Breast epithelium (tissue), 4 donors: ENCODE measurements around the gene EEPD1. TPM values are rescaled to one million over a fixed set of nuclear protein-coding genes. Genes with fewer than 3 reads are reported as not detected.
"Not testable (repeated sequence)": the region's sequence is repeated elsewhere in the genome, so short reads cannot be mapped to it uniquely, and the experiment has no call there.

Source experiments
- DNase-seq, 2 donors: peaks; one replicate each; pipeline ENCODE4 v3.0.0-alpha.2; 2019; ENCODE audit warnings: low spot score in 2 of 2
- H3K27ac ChIP-seq, 2 donors: fragments of 200-600 bp; sonication (generic) in 1 of 2; one replicate each; pipeline ENCODE4 v1.5.1; 2016 to 2019; ENCODE audit warnings: mild to moderate bottlenecking in 1 of 2
- H3K27me3 ChIP-seq, 2 donors: fragments of 200-600 bp; sonication (generic) in 1 of 2; one replicate each; pipeline versions ENCODE4 v1.5.1 to v1.6.0; 2017 to 2019; ENCODE audit warnings: control low read depth in 1 of 2, mild to moderate bottlenecking in 1 of 2
- H3K36me3 ChIP-seq: fragments of 200-600 bp; one replicate; pipeline ENCODE4 v1.5.1; 2019
- H3K4me1 ChIP-seq, 2 donors: fragments of 200-600 bp; sonication (generic); one replicate each; pipeline ENCODE4 v1.5.1; 2016 to 2019; ENCODE audit warnings: control low read depth in 1 of 2
- H3K4me3 ChIP-seq, 3 donors: fragments of 200-600 bp; sonication (generic); 1 replicate in 2 of 3; 2 replicates in 1 of 3; pipeline ENCODE4 v1.5.1; 2016 to 2019; ENCODE audit warnings: mild to moderate bottlenecking in 3 of 3, moderate library complexity in 2 of 3
- H3K9me3 ChIP-seq, 2 donors: fragments of 200-600 bp; sonication (generic) in 1 of 2; one replicate each; pipeline ENCODE4 v1.5.1; 2016 to 2019; ENCODE audit warnings: control low read depth in 1 of 2
- CTCF ChIP-seq, 3 donors: fragments of 450-650 bp; IDR thresholded peaks; one replicate each; pipeline ENCODE4 v1.5.1; 2016 to 2017; ENCODE audit warnings: antibody characterized with exemption in 3 of 3, mild to moderate bottlenecking in 3 of 3, moderate library complexity in 3 of 3
- POLR2A ChIP-seq: fragments of 450-650 bp; IDR thresholded peaks from one replicate; pipeline ENCODE4 v1.6.1; 2016; ENCODE audit warnings: antibody characterized with exemption, mild to moderate bottlenecking, moderate library complexity
- POLR2AphosphoS5 ChIP-seq, 3 donors: sonication (generic); formaldehyde crosslinking; IDR thresholded peaks; one replicate each; pipeline ENCODE4 v1.6.1; 2017; ENCODE audit warnings: antibody characterized with exemption in 3 of 3
- intact Hi-C: fragments of 100-400 bp; cut with DNase I; formaldehyde crosslinking; loops from one replicate; pipeline ENCODE4 v1.15.1; 2023; ENCODE audit warnings: low total_unique reads
- total RNA-seq, 3 donors: library from RNA; depleted of rRNA; stranded (reverse); fragments of >200 nt; gene quantifications; one replicate each; pipeline ENCODE4 v1.1.0, GENCODE V29; 2016

Gene EEPD1
- total RNA-seq, 3 donors from 2014 or later = 6.4 to 32.5 (median 10.5) TPM

- Histone ChIP-seq H3K27me3 (no peaks in the 10 kb centered on the region), H3K27ac (no peak overlapping the region), H3K4me3 (no peak overlapping the region), H3K36me3 (no peaks in the 10 kb centered on the region), H3K4me1 (no peaks in the 10 kb centered on the region), H3K9me3 (peaks cover 6 to 8% of the 10 kb centered on the region in 2 donors)
- TF ChIP-seq POLR2A = no peak
- TF ChIP-seq CTCF (IDR thresholded peaks at IDR 0.05) = no peak
- TF ChIP-seq POLR2AphosphoS5 (IDR thresholded peaks at IDR 0.05) = no peak
- no peak for DNase-seq
- intact Hi-C loops = loop anchor here (10.0 kb wide), 1 partner anchor 1067 kb away; no protein-coding TSS in a partner anchor
Observed at GRCh38 chr7:36147361-36147760, 5.7 kb upstream of the EEPD1 start.

DNA sequence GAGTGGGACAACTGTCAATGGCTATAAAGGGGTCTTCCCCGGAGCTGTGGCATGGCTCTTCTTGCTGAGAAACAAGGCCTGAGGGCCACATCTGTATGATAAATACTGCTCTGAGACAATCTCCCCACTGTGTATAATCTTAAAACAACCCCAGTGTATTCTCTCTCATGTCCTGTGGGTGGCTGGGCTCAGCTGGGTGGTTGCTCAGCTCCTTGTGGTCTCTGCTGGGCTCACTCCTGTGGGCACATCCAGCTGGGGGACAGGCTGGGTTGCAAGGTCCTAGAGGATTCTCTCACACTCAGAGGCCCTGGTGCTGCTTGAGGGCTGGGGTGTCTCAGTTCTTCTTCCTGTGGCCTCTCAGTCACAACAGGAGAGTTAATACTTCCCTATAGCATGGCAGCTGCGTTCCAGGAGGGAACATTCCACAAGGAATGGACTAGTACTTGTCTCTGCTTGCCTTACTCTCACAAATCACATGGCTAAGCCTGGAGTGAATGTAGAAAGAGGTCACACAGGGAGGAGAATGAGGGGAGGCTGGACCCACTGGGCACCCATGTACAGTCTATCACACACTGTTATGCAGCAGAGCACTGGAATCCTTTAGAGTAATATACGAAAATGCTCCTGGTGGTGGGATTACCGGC lies 4.5 kb upstream of the EEPD1 start:
- DNase-seq = no peak
- Histone ChIP-seq H3K36me3 (no peaks in the 10 kb centered on the region), H3K4me3 (no peak overlapping the region), H3K27ac (no peak overlapping the region), H3K4me1 (no peaks in the 10 kb centered on the region), H3K27me3 (no peaks in the 10 kb centered on the region), H3K9me3 (peaks cover 6 to 8% of the 10 kb centered on the region in 2 donors)
- intact Hi-C loops = loop anchor here (10.0 kb wide), 1 partner anchor 1066 kb away; no protein-coding TSS in a partner anchor
- no peak for TF ChIP-seq CTCF (IDR thresholded peaks at IDR 0.05)
- TF ChIP-seq POLR2A = no peak
- no peak for TF ChIP-seq POLR2AphosphoS5 (IDR thresholded peaks at IDR 0.05)

GRCh38 chr7:36149240-36149639 lies 3.8 kb upstream of the EEPD1 start:
- not testable (repeated sequence) for H3K4me3 ChIP-seq, H3K36me3 ChIP-seq, DNase-seq, H3K9me3 ChIP-seq, H3K27me3 ChIP-seq, H3K27ac ChIP-seq, H3K4me1 ChIP-seq
- intact Hi-C loops = loop anchor here (10.0 kb wide), 1 partner anchor 1066 kb away; no protein-coding TSS in a partner anchor

- intact Hi-C loops = loop anchor here (10.0 kb wide), 1 partner anchor 1065 kb away; no protein-coding TSS in a partner anchor
Observed at GRCh38 chr7:36149694-36150452, 3.2 kb upstream of the EEPD1 start.

More at GRCh38 chr7:36149694-36150452, 3.2 kb upstream of the EEPD1 start:
- Histone ChIP-seq H3K4me3 (no peak overlapping the region), H3K4me1 (peaks cover 5 to 10% of the 10 kb centered on the region in 2 donors), H3K27me3 (no peaks in the 10 kb centered on the region), H3K9me3 (peaks cover 6 to 8% of the 10 kb centered on the region in 2 donors), H3K27ac (no peak overlapping the region), H3K36me3 (no peaks in the 10 kb centered on the region)
- no peak for DNase-seq
- TF ChIP-seq POLR2AphosphoS5 (IDR thresholded peaks at IDR 0.05) = no peak
- TF ChIP-seq CTCF (IDR thresholded peaks at IDR 0.05) = no peak
- TF ChIP-seq POLR2A = no peak
